Measurements from ENCODE around the gene CMC2. TPM values are rescaled to one million over a fixed set of nuclear protein-coding genes. Genes with fewer than 3 reads are reported as not detected.

CMC2 gene
- total RNA-seq, 1 donor from 2014 or later = 136 TPM

DNA sequence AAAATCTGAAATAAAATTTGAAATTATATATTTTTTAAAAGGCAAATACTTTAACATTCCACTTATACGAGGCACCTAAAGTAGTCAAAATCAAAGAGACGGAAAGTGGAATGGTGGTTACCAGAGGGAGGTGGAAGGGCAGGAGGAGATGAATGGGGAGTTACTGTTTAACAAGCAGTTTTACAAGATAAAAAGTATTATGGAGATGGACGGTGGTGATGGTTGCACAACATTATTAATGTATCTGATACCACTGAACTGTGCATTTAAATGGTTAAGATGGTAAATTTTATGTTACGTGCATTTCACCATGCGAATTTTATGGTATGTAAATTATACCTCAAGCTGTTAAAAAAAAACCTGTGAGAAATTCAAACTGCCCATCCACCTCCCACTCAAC is 5.4 kb downstream of the CMC2 start:
- intact Hi-C loops (cut with micrococcal nuclease) = no loop called here
- no peak for DNase-seq
- Histone ChIP-seq H3K4me3 (no peak overlapping the region), H3K27me3 (ENCODE audit: low read depth) (no peaks in the 10 kb centered on the region), H3K9me3 (replicated peaks) (no peaks in the 10 kb centered on the region), H3K4me1 (peaks cover 51% of the 10 kb centered on the region), H3K27ac (replicated peaks) (no peak overlapping the region), H3K36me3 (no peaks in the 10 kb centered on the region)
- TF ChIP-seq, protein P1, sequence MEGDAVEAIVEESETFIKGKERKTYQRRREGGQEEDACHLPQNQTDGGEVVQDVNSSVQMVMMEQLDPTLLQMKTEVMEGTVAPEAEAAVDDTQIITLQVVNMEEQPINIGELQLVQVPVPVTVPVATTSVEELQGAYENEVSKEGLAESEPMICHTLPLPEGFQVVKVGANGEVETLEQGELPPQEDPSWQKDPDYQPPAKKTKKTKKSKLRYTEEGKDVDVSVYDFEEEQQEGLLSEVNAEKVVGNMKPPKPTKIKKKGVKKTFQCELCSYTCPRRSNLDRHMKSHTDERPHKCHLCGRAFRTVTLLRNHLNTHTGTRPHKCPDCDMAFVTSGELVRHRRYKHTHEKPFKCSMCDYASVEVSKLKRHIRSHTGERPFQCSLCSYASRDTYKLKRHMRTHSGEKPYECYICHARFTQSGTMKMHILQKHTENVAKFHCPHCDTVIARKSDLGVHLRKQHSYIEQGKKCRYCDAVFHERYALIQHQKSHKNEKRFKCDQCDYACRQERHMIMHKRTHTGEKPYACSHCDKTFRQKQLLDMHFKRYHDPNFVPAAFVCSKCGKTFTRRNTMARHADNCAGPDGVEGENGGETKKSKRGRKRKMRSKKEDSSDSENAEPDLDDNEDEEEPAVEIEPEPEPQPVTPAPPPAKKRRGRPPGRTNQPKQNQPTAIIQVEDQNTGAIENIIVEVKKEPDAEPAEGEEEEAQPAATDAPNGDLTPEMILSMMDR (IDR thresholded peaks at IDR 0.05; ENCODE audit: borderline replicate concordance) = no peak

DNA sequence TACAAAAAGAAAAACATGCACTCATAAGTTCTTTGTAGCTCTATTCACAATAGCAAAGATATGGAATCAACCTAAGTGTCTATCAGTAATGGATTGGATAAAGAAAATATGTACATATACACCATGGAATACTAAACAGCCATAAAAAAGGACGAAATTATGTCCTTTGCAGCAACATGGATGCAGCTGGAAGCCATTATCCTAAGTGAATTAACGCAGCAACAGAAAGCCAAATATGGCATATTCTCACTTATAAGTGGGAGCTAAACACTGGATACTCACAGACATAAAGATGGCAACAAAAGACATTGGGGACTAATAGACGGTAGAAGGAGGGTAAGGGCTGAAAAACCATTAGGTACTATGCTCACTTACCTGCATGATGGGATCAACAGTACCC is 5.8 kb downstream of the CMC2 start:
- Histone ChIP-seq H3K4me1 (peaks cover 49% of the 10 kb centered on the region), H3K27ac (replicated peaks) (no peak overlapping the region), H3K4me3 (no peak overlapping the region), H3K27me3 (ENCODE audit: low read depth) (no peaks in the 10 kb centered on the region), H3K9me3 (replicated peaks) (no peaks in the 10 kb centered on the region), H3K36me3 (no peaks in the 10 kb centered on the region)
- TF ChIP-seq, protein P1 (IDR thresholded peaks at IDR 0.05; ENCODE audit: borderline replicate concordance) = no peak
- no peak for DNase-seq
- intact Hi-C loops (cut with micrococcal nuclease) = no loop called here

DNA sequence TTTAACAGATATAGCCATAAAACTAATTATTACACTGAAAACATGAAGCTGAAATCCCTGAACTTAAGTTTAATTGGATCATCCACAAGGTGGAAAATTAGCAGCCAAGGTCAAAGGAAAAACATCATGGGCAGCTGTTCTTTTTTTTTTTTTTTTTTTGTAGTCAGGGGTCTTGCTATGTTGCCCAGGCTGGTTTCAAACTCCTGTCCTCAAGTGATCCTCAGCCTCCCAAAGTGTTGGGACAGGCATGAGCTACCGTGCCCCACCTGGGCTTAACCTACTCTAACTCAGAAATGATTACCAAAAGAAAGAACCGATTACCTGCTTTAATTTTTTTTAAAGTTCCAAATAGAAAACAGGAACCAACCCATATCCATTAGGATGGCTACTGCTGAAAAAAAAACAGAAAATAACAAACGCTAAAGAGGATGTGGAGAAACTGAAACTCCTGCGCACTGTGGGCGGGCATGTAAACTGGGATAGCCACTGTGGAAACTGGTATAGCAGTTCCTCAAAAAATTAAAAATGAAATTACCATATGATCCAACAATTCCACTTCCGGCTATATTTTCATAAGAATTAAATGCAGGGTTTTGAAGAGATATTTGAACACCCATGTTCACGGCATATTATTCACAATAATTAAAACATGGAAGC is 8.6 kb downstream of the CMC2 start:
- Histone ChIP-seq H3K27ac (replicated peaks) (peak overlapping the region; percentile 25), H3K9me3 (replicated peaks) (no peaks in the 10 kb centered on the region), H3K27me3 (ENCODE audit: low read depth) (no peaks in the 10 kb centered on the region), H3K4me1 (peaks cover 27% of the 10 kb centered on the region), H3K4me3 (peak overlapping the region; percentile 42), H3K36me3 (no peaks in the 10 kb centered on the region)
- DNase-seq = no peak
- intact Hi-C loops (cut with micrococcal nuclease) = no loop called here
- TF ChIP-seq, protein P1 (IDR thresholded peaks at IDR 0.05; ENCODE audit: borderline replicate concordance) = no peak

DNA sequence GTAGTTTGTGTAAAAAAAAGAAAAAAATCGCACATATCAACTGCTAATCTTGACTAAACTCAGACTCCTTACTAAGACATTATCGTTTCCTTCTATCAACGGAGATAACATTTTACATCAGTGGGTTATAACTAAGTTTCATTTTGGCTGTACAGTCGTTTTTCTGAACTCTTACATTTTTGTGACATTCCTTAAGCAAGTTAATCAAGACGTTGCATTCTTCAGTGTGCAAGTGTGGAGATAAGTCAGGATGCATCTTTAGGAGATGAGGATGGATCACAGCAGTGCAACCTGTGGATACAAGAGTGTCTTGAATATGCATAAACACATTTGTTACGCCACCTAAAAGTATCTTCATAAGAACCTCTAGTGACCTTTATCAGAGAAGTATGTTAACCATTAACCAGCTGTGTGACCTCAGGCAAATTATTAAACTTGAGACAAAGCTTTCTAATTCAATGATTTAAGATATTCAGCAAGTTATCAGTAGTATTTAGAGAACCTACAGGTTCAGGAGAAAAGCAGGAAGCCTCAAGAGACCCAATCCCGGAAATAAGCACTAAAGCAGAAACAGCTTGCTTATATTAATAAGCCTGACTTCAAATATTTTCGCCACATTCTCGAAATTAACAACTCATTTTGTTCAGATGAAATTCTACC is 9.4 kb downstream of the CMC2 start:
- Histone ChIP-seq H3K4me3 (peak overlapping the region; percentile 42), H3K9me3 (replicated peaks) (no peaks in the 10 kb centered on the region), H3K36me3 (no peaks in the 10 kb centered on the region), H3K27ac (replicated peaks) (peak overlapping the region; percentile 25), H3K4me1 (peaks cover 28% of the 10 kb centered on the region), H3K27me3 (ENCODE audit: low read depth) (no peaks in the 10 kb centered on the region)
- TF ChIP-seq, protein P1 (IDR thresholded peaks at IDR 0.05; ENCODE audit: borderline replicate concordance) = no peak
- no peak for DNase-seq
- intact Hi-C loops (cut with micrococcal nuclease) = no loop called here

DNA sequence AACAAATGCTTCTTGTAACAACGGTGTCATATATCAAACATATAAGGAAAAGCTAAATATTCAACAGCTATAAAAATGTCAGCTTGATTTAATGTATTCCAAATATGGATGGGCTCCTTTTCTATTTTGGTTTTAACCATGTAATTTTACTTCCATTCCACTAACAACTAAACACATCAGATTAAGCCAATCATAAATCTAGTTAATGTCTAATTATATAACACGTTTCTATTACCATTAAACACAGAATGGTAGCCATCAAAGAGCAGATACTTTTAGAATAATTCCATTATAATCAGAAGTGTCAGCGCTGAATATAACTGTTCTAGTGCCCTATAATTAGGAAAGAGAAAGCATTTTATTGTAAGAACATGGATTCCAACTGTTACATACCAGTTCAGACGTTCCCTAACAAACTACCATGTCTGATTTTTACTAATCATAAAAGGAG is 10.0 kb downstream of the CMC2 start:
- Histone ChIP-seq H3K27ac (replicated peaks) (peak overlapping the region; percentile 25), H3K27me3 (ENCODE audit: low read depth) (no peaks in the 10 kb centered on the region), H3K4me3 (peak overlapping the region; percentile 42), H3K9me3 (replicated peaks) (no peaks in the 10 kb centered on the region), H3K4me1 (peaks cover 28% of the 10 kb centered on the region), H3K36me3 (no peaks in the 10 kb centered on the region)
- no peak for DNase-seq
- intact Hi-C loops (cut with micrococcal nuclease) = no loop called here
- TF ChIP-seq, protein P1 (IDR thresholded peaks at IDR 0.05; ENCODE audit: borderline replicate concordance) = no peak
